ENCODE data around the gene MPPED2.

The MPPED2 gene

DNA sequence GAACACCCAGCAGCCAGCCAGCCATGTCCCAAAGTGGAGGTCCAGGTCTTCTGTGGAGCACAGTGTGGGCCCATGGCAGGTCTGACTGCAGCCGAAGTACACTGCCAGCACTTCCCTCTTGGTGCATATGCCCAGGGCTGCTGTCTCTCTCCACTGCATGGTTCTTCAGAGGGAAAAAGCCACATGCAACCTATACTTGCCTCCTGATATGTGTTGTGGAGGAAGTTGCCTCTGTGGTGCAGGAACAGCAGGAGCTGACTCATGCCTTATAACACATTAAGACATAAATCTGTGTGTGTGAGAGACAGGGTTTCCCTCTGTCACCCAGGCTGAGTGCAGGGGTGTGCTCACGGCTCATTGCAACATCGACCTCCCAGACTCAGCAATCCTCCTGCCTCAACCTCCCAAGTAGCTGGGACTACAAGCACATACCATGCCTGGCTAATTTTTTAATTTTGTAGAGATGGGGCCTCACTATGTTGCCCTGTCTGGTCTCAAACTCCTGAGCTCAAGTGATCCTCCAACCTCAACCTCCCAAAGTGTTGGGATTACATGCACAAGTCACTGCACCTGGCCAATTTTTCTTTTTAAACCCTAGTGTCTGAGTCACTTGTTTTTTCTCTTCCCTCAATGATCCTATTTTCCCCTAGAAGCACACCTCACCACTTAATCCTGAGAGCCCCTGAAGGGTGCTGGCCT lies 98.8 kb downstream of the MPPED2 start:
- no peak overlapping the region for H3K4me3 ChIP-seq (ENCODE audit: low read depth, low read length)
- in situ Hi-C loops (cut with HindIII; ENCODE audit: low sequenced_read_pairs): no loop called here
- TF ChIP-seq, protein P1, sequence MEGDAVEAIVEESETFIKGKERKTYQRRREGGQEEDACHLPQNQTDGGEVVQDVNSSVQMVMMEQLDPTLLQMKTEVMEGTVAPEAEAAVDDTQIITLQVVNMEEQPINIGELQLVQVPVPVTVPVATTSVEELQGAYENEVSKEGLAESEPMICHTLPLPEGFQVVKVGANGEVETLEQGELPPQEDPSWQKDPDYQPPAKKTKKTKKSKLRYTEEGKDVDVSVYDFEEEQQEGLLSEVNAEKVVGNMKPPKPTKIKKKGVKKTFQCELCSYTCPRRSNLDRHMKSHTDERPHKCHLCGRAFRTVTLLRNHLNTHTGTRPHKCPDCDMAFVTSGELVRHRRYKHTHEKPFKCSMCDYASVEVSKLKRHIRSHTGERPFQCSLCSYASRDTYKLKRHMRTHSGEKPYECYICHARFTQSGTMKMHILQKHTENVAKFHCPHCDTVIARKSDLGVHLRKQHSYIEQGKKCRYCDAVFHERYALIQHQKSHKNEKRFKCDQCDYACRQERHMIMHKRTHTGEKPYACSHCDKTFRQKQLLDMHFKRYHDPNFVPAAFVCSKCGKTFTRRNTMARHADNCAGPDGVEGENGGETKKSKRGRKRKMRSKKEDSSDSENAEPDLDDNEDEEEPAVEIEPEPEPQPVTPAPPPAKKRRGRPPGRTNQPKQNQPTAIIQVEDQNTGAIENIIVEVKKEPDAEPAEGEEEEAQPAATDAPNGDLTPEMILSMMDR (IDR thresholded peaks at IDR 0.05; ENCODE audit: low read depth, low read length, missing control alignments): no peak
- DNase-seq (ENCODE audit: low read depth): no peak

DNA sequence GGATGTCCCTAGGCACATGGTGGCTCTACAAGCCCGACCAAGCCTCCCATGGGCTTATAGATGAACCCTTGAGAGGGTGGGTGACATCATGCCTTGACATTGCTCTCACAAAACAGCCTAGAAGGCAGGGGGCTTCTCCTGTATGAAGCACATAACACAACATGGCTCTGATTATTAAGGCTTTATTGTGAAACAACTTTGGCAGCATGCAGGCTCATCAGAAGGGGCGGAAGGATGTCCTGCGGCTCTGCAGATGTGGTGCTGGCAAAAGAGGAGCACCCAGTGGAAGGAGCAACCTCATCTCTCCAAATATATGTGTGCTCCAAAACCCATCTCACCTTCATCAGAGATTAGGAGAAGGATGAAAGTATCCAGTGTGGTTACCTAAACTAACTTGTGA lies 100.4 kb downstream of the MPPED2 start:
- no peak overlapping the region for H3K4me3 ChIP-seq (ENCODE audit: low read depth, low read length)
- TF ChIP-seq, protein P1 (IDR thresholded peaks at IDR 0.05; ENCODE audit: low read depth, low read length, missing control alignments): no peak
- in situ Hi-C loops (cut with HindIII; ENCODE audit: low sequenced_read_pairs): no loop called here
- DNase-seq (ENCODE audit: low read depth): no peak

DNA sequence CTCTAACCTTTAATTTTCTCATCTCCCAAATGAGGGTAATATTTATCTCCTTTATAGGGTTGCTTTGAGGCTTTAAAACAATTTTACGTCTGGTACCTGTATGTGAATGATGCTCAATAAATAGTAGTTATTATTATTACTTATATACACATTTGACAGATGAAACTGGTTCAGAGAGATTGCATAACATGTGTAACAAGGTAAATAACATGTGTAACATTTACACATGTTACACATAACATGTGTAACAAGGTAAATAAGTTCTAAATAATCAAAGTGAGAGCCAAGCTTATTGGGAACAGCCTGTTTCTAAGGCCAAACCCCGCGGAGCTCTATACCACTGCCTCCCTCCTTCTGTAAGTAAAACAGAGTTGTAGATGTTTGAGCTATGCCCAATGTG lies 100.9 kb downstream of the MPPED2 start:
- TF ChIP-seq, protein P1 (IDR thresholded peaks at IDR 0.05; ENCODE audit: low read depth, low read length, missing control alignments): no peak
- DNase-seq (ENCODE audit: low read depth): no peak
- no peak overlapping the region for H3K4me3 ChIP-seq (ENCODE audit: low read depth, low read length)
- in situ Hi-C loops (cut with HindIII; ENCODE audit: low sequenced_read_pairs): no loop called here

DNA sequence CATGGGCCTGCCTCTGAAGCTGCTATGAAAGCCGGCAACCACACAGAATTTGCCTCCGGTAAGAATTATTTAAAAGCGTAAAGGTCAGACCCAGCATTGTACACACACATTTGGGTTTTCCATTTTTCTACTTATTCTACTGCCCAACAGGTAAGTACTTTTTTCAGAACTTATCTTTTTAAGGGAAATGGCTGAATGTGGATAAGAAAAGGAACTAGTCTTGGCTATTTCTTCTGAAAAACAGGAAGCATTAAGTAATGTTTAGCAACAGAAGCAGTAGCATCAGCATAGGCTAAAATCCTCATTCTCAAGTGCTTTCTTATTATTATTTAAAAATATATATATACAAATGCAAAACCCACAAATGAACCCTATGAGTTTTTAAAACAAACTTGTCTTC lies 103.1 kb downstream of the MPPED2 start:
- TF ChIP-seq, protein P1 (IDR thresholded peaks at IDR 0.05; ENCODE audit: low read depth, low read length, missing control alignments): no peak
- H3K4me3 ChIP-seq (ENCODE audit: low read depth, low read length): no peak overlapping the region
- no peak for DNase-seq (ENCODE audit: low read depth)
- in situ Hi-C loops (cut with HindIII; ENCODE audit: low sequenced_read_pairs): no loop called here

DNA sequence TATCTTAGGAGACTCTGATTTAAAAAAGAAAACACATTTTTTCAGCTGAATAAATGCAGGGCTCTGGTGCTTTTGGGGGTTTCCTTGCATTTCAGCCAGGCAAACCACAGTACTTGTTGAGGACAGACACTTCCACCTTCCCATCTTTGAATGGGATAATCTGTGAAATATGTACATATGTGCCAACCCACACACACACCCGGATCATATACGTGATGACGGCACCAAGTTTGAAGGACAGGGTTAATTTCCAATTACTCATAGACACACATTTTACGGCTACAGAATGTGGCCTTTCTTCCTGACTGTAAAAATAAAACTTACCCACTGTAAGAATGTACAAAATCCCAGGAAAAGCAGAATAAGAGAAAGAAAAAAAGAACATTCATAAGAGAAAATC lies 104.4 kb downstream of the MPPED2 start:
- no peak overlapping the region for H3K4me3 ChIP-seq (ENCODE audit: low read depth, low read length)
- TF ChIP-seq, protein P1 (IDR thresholded peaks at IDR 0.05; ENCODE audit: low read depth, low read length, missing control alignments): no peak
- in situ Hi-C loops (cut with HindIII; ENCODE audit: low sequenced_read_pairs): no loop called here
- DNase-seq (ENCODE audit: low read depth): no peak

DNA sequence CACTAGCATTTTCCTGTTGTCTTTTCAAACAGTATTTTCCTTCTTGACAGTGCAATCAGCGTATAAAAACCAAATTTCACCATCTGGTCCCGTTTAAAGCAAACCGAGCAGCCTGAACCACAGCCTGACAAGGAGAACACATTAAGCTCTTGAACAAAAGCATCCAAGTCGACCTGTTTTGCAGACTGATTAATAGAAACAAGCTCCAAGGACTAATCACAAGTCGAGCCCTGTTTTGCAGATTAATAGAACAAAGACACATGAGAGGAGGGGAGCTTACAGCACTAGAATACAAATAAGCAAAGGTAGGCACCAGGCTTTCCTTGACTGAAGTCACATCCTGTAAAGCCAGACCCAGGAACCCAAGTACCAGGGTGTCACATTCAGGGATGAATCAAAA lies 104.8 kb downstream of the MPPED2 start:
- in situ Hi-C loops (cut with HindIII; ENCODE audit: low sequenced_read_pairs): no loop called here
- no peak for DNase-seq (ENCODE audit: low read depth)
- TF ChIP-seq, protein P1 (IDR thresholded peaks at IDR 0.05; ENCODE audit: low read depth, low read length, missing control alignments): no peak
- H3K4me3 ChIP-seq (ENCODE audit: low read depth, low read length): no peak overlapping the region

Measured in astrocyte of the cerebellum (primary cell).